NCI-H446 (cell line): ENCODE data around the gene SLC39A7.

Experiments used
- DNase-seq, 2 experiments: peaks; one replicate each; lab custom pipeline; 2025; lab: John Stamatoyannopoulos, UW

SLC39A7 gene

GRCh38 chr6:33170176-33171015 lies 30.3 kb upstream of the SLC39A7 start:
- no peak for DNase-seq

GRCh38 chr6:33171016-33171879 lies 29.4 kb upstream of the SLC39A7 start:
- no peak for DNase-seq

GRCh38 chr6:33171880-33172687 lies 28.6 kb upstream of the SLC39A7 start:
- no peak for DNase-seq

- DNase-seq = peak in 1 of 2 experiments; percentile 14
Observed at GRCh38 chr6:33172688-33173534, 27.8 kb upstream of the SLC39A7 start.

GRCh38 chr6:33173535-33174180 lies 27.0 kb upstream of the SLC39A7 start:
- no peak for DNase-seq

- no peak for DNase-seq
Observed at GRCh38 chr6:33174784-33175183, 25.9 kb upstream of the SLC39A7 start.

- no peak for DNase-seq
Observed at GRCh38 chr6:33175436-33176069, 25.1 kb upstream of the SLC39A7 start.

GRCh38 chr6:33176906-33177305 lies 23.8 kb upstream of the SLC39A7 start:
- DNase-seq = no peak

- DNase-seq = no peak
Observed at GRCh38 chr6:33177552-33178446, 22.9 kb upstream of the SLC39A7 start.

- DNase-seq = no peak
Observed at GRCh38 chr6:33178755-33179475, 21.8 kb upstream of the SLC39A7 start.

- no peak for DNase-seq
Observed at GRCh38 chr6:33181141-33181540, 19.5 kb upstream of the SLC39A7 start.

- DNase-seq = no peak
Observed at GRCh38 chr6:33183071-33183683, 17.5 kb upstream of the SLC39A7 start.

GRCh38 chr6:33185190-33185589 lies 15.5 kb upstream of the SLC39A7 start:
- no peak for DNase-seq

GRCh38 chr6:33185654-33186187 lies 14.9 kb upstream of the SLC39A7 start:
- no peak for DNase-seq

- DNase-seq = no peak
Observed at GRCh38 chr6:33187809-33188208, 12.9 kb upstream of the SLC39A7 start.

- DNase-seq = no peak
Observed at GRCh38 chr6:33189164-33189563, 11.5 kb upstream of the SLC39A7 start.

GRCh38 chr6:33189625-33190448 lies 10.8 kb upstream of the SLC39A7 start:
- DNase-seq = no peak
